Measurements from ENCODE around the gene TTLL10.

The TTLL10 gene

GRCh38 chr1:1160281-1160930 is 13.3 kb upstream of the TTLL10 start:
- no peak for DNase-seq (ENCODE audit: low spot score)

GRCh38 chr1:1161078-1161682 is 12.5 kb upstream of the TTLL10 start:
- no peak for DNase-seq (ENCODE audit: low spot score)

- DNase-seq (ENCODE audit: low spot score), result no peak
Observed at GRCh38 chr1:1161683-1162079, 12.0 kb upstream of the TTLL10 start.

GRCh38 chr1:1162597-1163537 is 10.8 kb upstream of the TTLL10 start:
- DNase-seq (ENCODE audit: low spot score), result no peak

- no peak for DNase-seq (ENCODE audit: low spot score)
Observed at GRCh38 chr1:1163538-1164070, 10.1 kb upstream of the TTLL10 start.

GRCh38 chr1:1164361-1164700 is 9.3 kb upstream of the TTLL10 start:
- DNase-seq (ENCODE audit: low spot score), result no peak

- DNase-seq (ENCODE audit: low spot score), result no peak
Observed at GRCh38 chr1:1164701-1165451, 8.8 kb upstream of the TTLL10 start.

GRCh38 chr1:1165485-1165884 is 8.2 kb upstream of the TTLL10 start:
- no peak for DNase-seq (ENCODE audit: low spot score)

- DNase-seq (ENCODE audit: low spot score), result no peak
Observed at GRCh38 chr1:1165900-1166421, 7.7 kb upstream of the TTLL10 start.

GRCh38 chr1:1166642-1167397 is 6.9 kb upstream of the TTLL10 start:
- no peak for DNase-seq (ENCODE audit: low spot score)

GRCh38 chr1:1167398-1167821 is 6.3 kb upstream of the TTLL10 start:
- DNase-seq (ENCODE audit: low spot score), result no peak

- DNase-seq (ENCODE audit: low spot score), result no peak
Observed at GRCh38 chr1:1167841-1168450, 5.7 kb upstream of the TTLL10 start.

- no peak for DNase-seq (ENCODE audit: low spot score)
Observed at GRCh38 chr1:1168451-1169411, 4.9 kb upstream of the TTLL10 start.

- no peak for DNase-seq (ENCODE audit: low spot score)
Observed at GRCh38 chr1:1169429-1170214, 4.1 kb upstream of the TTLL10 start.

- DNase-seq (ENCODE audit: low spot score), result no peak
Observed at GRCh38 chr1:1170215-1171091, 3.2 kb upstream of the TTLL10 start.

- no peak for DNase-seq (ENCODE audit: low spot score)
Observed at GRCh38 chr1:1171161-1171545, 2.5 kb upstream of the TTLL10 start.

GRCh38 chr1:1171546-1172340 is 1.9 kb upstream of the TTLL10 start:
- no peak for DNase-seq (ENCODE audit: low spot score)
